Adipose tissue (tissue), 3 donors: ENCODE measurements around the gene BPHL. TPM values are rescaled to one million over a fixed set of nuclear protein-coding genes. Genes with fewer than 3 reads are reported as not detected.
"Not testable (repeated sequence)": the region's sequence is repeated elsewhere in the genome, so short reads cannot be mapped to it uniquely, and the experiment has no call there.

Source experiments
- H3K27ac ChIP-seq: one replicate; pipeline ENCODE4 v1.5.1; 2013; ENCODE audit warnings: low read depth, low read length
- WGBS, 3 donors: extraction: QIAGEN DNeasy Blood & Tissue Kit; methylation state at CpG; one replicate each; pipeline ENCODE4 v1.1.7; 2013; 5-methylcytosine and 5-hydroxymethylcytosine counted together
- polyA plus RNA-seq, 3 donors: library from polyadenylated mRNA; stranded (reverse); fragments of 200-250 nt; gene quantifications; one replicate each; pipeline ENCODE4 v1.2.3, GENCODE V29; 2013
- donor health status: healthy with polysubstance abuse.
- donor health status: Bipolar disorder and iron deficiency.
- donor health status: healthy.

Gene BPHL
- polyA plus RNA-seq, 3 donors, result 9.4 to 33.4 (median 33.0) TPM

DNA sequence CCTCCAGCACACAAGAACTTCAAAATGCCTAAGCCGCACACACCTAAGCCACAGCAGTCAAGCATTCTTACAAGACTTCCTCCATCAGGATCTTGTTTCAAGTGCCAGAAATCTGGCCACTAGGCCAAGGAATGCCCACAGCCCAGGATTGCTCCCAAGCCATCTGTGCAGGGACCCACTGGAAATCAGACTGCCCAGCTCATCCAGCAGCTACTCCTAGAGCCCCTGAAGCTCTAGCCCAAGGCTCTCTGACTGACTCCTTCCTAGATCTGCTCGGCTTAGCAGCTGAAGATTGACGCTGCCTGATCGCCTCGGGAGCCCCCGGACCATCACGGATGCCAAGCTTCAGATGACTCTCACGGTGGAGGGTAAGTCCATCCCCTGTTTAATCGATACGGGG lies 49.5 kb downstream of the BPHL start:
- WGBS, 3 donors, result 94 to 96% (median 95%) methylated on average over 10 of the region's 10 CpGs
- H3K27ac ChIP-seq, result not testable (repeated sequence)

DNA sequence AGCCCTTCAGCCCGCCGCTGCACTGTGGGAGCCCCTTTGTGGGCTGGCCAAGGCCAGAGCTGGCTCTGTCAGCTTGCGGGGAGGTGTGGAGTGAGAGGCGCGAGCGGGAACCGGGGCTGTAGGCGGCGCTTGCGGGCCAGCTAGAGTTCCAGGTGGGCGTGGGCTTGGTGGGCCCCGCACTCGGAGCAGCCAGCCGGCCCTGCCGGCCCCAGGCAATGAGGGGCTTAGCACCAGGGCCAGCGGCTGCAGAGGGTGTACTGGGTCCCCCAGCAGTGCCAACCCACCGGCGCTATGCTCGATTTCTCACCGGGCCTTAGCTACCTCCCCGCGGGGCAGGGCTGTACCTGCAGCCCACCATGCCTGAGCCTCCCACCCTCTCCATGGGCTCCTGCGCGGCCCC lies 52.2 kb downstream of the BPHL start:
- 91 to 93% (median 92%) methylated on average over 22 to 24 of the region's 24 CpGs for WGBS, 3 donors
- H3K27ac ChIP-seq, result not testable (repeated sequence)

DNA sequence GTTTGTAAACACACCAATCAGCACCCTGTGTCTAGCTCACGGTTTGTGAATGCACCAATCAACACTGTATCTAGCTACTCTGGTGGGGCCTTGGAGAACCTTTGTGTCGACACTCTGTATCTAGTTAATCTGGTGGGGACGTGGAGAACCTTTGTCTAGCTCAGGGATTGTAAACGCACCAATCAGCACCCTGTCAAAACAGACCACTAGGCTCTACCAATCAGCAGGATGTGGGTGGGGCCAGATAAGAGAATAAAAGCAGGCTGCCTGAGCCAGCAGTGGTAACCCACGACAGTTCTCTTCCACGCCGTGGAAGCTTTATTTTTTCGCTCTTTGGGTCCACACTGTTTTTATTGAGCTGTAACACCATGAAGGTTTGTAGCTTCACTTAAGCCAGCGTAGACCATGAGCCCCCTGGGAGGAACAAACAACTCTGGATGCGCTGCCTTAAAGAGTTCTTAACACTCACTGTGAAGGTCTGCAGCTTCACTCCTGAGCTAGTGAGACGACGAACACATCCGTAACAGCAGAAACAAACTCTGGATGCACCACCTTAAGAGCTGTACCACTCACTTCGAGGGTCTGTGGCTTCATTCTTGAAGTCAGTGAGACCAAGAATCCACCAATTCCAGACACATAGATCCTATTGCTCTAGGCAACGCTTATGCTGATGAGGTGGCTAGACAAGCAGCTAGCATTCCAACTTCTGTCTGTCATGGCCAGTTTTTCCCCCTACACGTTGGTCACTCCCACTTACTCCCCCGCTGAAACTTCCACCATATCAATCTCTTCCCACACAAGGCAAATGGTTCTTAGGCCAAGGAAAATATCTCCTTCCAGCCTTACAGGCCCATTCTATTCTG lies 53.0 kb downstream of the BPHL start:
- 83 to 90% (median 90%) methylated on average over 17 of the region's 17 CpGs for WGBS, 3 donors
- H3K27ac ChIP-seq, result not testable (repeated sequence)

DNA sequence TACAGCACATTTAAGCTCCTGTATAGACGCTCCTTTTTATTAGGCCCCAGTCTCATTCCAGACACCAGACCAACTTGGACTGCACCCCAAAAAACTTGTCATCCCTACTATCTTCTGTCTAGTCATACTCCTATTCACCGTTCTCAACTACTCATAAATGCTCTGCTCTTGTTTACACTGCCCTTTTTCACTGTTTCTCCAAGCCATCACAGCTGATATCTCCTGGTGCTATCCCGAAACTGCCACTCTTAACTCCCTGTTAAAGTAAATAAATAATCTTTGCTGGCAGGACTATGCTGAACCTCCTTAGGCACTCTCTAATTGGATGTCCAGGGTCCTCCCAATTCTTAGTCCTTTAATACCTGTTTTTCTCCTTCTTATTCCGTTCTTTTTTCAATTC lies 54.3 kb downstream of the BPHL start:
- WGBS, 3 donors, result 88 to 95% (median 93%) methylated on average over 4 of the region's 4 CpGs

GRCh38 chr6:3173636-3174089 lies 55.2 kb downstream of the BPHL start:
- WGBS, 3 donors, result 92 to 97% (median 95%) methylated on average over 11 of the region's 11 CpGs
- H3K27ac ChIP-seq, result not testable (repeated sequence)

More for the DNA sequence above, 54.3 kb downstream of the BPHL start:
- not testable (repeated sequence) for H3K27ac ChIP-seq

- no peak overlapping the region for H3K27ac ChIP-seq
- WGBS, 3 donors, result 67 to 79% (median 75%) methylated on average over 11 of the region's 11 CpGs
These were observed 57.3 kb downstream of the BPHL start for GRCh38 chr6:3175715-3176402.

DNA sequence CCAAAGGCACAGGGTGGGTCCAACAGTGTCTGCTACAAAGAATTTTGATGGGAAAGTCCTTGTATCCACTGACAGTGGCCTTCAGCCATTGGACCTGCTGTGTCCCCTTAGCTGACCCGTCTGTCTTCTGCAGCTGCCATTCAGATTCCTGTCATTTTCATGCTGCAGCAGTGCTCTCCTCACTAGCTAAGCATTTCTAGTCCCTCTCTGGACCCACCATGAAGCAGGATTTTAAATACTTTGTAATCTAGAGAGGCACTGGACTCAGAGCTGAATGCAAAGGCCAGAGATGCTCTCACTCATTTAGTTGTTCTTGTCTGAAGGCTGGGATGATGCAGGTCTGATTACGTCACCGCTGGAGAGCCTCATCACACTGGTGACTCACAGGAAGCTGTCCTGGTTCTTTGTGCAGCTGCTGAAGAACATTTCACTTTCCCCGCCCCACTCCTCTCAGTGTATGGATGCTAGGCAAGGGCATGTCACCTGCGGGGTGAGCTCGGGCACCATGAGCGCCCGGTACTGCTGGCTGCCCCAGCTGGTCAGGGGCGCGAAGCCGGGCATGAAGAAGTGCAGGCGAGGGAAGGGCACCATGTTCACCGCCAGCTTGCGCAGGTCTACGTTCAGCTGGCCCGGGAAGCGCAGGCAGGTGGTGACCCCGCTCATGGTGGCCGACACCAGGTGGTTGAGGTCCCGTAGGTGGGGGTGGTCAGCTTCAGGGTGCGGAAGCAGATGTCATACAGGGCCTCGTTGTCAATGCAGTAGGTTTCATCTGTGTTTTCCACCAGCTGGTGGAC lies 58.2 kb downstream of the BPHL start:
- WGBS, 3 donors, result 84 to 91% (median 85%) methylated on average over 16 to 22 of the region's 22 CpGs

DNA sequence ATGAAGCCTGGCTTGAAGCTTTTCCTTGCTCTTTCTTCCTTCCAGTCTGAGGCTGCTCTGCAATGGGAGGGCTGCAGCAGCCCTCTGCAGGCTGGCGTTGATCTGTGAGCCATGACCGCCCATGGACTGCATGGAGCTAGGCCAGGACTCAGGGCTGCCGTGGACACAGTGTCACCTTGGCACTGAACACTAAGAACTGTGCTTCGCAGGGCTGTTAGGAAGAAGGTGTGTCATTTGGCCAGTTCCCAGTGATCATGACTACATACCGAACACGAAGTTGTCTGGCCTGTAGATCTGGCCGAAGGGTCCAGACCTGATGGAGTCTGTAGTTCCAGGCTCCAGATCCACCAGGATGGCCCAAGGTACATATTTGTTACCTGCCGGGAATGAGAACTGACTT lies 60.2 kb downstream of the BPHL start:
- WGBS, 3 donors, result 71 to 87% (median 76%) methylated on average over 8 of the region's 8 CpGs
- not testable (repeated sequence) for H3K27ac ChIP-seq

More for the DNA sequence above, 58.2 kb downstream of the BPHL start:
- no peak overlapping the region for H3K27ac ChIP-seq

DNA sequence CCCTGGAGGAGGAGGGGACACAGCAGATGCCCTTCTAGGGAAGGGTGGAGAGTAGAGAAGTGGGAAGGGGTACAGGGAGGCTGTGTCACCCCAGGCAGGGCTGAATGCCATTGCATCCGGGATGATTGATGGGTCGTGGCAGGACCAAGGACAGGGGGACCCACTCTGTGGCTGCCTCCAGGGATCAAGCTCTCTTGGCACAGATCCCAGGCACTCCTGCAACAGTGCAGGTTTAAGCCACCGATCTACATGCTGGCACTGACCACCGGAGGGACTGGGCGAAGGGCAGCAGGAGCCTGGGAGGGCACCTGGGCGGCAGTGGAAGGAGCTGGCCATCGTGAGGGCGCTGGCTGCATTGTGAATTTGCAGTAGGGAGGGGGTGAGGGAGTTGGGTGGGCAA lies 61.4 kb downstream of the BPHL start:
- WGBS, 3 donors, result 44 to 66% (median 66%) methylated on average over 4 to 5 of the region's 8 CpGs
- not testable (repeated sequence) for H3K27ac ChIP-seq

GRCh38 chr6:3181105-3181504 lies 62.6 kb downstream of the BPHL start:
- 75 to 82% (median 78%) methylated on average over 2 of the region's 2 CpGs for WGBS, 3 donors
- H3K27ac ChIP-seq, result no peak overlapping the region

- H3K27ac ChIP-seq, result no peak overlapping the region
- WGBS, 3 donors, result 68 to 72% (median 68%) methylated on average over 4 of the region's 4 CpGs
These were observed 64.6 kb downstream of the BPHL start for GRCh38 chr6:3183066-3183465.

DNA sequence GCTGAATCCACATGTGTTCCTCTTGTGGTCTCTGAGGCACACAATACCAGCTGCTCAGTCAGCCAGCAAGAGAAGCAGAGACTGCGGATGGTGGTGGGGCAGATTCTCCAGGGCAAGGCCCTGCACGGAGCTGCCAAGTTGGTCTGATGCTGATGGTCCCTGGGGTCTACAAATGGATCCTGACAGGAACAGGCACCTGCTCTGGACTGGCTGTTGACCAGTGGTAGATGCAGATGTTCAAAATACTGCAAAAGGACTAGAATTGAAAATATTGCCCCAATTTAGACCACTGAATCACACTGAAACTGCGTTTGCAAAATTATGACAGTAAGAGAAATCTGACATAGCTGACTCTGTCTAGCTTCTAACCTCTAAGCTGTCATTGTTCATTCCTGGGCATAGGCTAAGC lies 68.5 kb downstream of the BPHL start:
- WGBS, 3 donors, result 94 to 99% (median 97%) methylated on average over 3 of the region's 3 CpGs
- H3K27ac ChIP-seq, result no peak overlapping the region

DNA sequence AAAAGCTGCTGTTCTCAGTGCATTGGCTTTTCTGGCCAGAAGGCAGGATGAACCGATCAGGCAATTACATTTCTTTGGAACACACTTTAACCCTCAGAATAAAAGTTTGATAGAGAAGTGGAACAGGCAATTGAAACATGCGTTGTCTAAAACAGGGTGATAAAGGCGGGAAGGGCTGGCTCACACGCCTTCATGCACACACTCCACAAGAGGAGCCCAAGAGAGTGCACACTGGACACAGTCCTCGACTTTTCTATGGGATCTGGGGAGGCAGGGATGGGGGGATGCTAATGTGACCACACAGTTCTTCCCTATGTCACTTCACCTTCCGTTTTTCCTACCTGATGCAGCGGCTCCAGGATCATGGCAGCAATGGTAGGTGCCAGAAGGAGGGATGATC lies 69.8 kb downstream of the BPHL start:
- H3K27ac ChIP-seq, result no peak overlapping the region
- WGBS, 3 donors, result 82 to 89% (median 87%) methylated on average over 7 of the region's 7 CpGs

DNA sequence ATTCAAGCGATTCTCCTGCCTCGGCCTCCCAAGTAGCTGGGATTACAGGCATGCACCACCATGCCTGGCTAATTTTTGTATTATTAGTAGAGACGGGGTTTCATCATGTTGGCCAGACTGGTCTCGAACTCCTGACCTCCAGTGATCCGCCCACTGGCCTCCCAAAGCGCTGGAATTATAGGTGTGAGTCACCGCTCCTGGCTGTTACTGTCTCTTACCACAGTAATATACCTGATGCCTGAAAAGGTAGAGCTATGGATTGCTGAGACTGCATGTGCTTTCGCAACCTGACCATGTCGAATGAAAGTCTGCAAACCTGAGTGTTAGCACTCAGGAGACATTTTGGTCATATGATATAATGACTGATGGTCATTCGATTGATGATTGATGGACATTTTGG lies 70.7 kb downstream of the BPHL start:
- not testable (repeated sequence) for H3K27ac ChIP-seq
- WGBS, 3 donors, result 93 to 95% (median 95%) methylated on average over 10 of the region's 10 CpGs

GRCh38 chr6:3190056-3190455 lies 71.5 kb downstream of the BPHL start:
- 76 to 82% (median 77%) methylated on average over 4 of the region's 4 CpGs for WGBS, 3 donors
- H3K27ac ChIP-seq, result no peak overlapping the region

GRCh38 chr6:3190779-3191178 lies 72.3 kb downstream of the BPHL start:
- WGBS, 3 donors, result 91 to 96% (median 91%) methylated on average over 5 of the region's 5 CpGs
- no peak overlapping the region for H3K27ac ChIP-seq

DNA sequence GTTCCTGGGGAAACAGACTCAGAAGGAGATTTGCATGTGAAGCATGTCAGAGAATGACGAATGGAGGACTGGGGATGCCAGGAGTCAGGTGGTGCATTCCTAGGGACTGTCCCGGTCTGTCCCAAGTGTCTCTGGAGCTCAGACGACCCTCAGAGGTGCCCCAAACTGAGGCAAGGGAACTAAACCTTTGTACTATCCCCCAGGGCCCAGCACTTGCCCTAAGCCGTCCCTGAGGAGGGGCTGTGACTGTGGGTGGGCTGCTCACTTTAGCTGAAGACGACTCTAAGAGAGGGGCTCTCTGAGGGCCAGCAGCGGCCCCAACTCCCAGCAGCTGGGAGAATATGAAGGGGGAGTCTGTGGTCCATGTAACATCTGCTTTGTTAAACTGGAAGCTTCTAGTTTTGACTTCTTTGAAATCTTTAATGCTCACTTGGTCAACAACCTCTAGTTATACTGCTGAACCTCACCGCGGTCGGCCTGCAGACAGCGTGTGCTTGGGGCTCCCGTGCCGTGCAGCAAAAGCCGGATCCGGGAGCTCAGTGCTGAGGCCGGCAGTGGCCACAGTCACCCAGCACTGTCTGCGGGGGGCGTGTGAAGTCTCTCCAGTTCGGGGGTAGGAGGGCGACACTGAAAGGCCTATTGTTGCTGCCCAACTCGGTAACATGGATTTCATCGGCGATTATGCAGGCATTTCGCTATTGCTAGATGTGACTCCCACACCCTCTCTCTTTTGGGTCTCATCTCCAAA lies 74.8 kb downstream of the BPHL start:
- WGBS, 3 donors, result 86 to 88% (median 87%) methylated on average over 23 of the region's 23 CpGs
- H3K27ac ChIP-seq, result no peak overlapping the region
